ENCODE measurements around the gene HSPA9.

DNA sequence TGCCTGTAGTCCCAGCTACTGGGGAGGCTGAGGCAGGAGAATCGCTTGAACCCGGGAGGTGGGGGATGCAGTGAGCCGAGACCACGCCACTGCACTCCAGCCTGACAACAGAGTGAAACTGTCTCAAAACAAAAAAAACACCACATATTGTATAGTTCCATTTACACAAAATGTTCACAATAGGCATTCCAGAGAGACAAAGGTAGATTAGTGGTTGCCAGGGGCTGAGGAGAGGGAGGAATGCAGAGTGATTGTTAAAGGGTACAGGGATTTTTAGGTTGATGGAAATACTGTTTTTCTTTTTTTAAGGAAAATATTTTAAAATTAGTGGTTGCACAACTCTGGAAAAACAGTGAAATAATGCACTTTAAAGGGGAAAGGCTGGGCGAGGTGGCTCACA lies 51.8 kb downstream of the HSPA9 start:
- no peak for TF ChIP-seq EZH2 (IDR thresholded peaks at IDR 0.05; ENCODE audit: borderline replicate concordance, low read depth, low read length, poor library complexity, severe bottlenecking)
- TF ChIP-seq, protein P1, sequence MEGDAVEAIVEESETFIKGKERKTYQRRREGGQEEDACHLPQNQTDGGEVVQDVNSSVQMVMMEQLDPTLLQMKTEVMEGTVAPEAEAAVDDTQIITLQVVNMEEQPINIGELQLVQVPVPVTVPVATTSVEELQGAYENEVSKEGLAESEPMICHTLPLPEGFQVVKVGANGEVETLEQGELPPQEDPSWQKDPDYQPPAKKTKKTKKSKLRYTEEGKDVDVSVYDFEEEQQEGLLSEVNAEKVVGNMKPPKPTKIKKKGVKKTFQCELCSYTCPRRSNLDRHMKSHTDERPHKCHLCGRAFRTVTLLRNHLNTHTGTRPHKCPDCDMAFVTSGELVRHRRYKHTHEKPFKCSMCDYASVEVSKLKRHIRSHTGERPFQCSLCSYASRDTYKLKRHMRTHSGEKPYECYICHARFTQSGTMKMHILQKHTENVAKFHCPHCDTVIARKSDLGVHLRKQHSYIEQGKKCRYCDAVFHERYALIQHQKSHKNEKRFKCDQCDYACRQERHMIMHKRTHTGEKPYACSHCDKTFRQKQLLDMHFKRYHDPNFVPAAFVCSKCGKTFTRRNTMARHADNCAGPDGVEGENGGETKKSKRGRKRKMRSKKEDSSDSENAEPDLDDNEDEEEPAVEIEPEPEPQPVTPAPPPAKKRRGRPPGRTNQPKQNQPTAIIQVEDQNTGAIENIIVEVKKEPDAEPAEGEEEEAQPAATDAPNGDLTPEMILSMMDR (conservative IDR thresholded peaks at IDR 0.05; ENCODE audit: low read depth, low read length): no peak
